Motor neuron (in vitro differentiated cells): ENCODE results near the gene INO80. TPM values are rescaled to one million over a fixed set of nuclear protein-coding genes. Genes with fewer than 3 reads are reported as not detected.

Experiments used
- ATAC-seq, 8 experiments: fragments of 200-7000 bp; cut with Tn5 transposase; replicated peaks in 6 of 8; 2 replicates each; pipeline ENCODE4 v1.8.0; 2021; ENCODE audit warnings: mild to moderate bottlenecking in 8 of 8, moderate library complexity in 8 of 8
- H3K27ac ChIP-seq, 2 donors: fragments of 250-450 bp; sonication (Bioruptor Pico); 2 replicates each; pipeline ENCODE4 v1.9.0; 2021; ENCODE audit warnings: antibody characterized with exemption in 2 of 2, mild to moderate bottlenecking in 2 of 2, moderate library complexity in 1 of 2
- H3K4me1 ChIP-seq, 2 donors: fragments of 250-450 bp; sonication (Bioruptor Pico); replicated peaks in 1 of 2; 2 replicates each; pipeline ENCODE4 v1.6.1; 2021; ENCODE audit warnings: antibody characterized with exemption in 2 of 2, mild to moderate bottlenecking in 2 of 2, moderate library complexity in 1 of 2
- H3K4me3 ChIP-seq, 5 donors: fragments of 250-450 bp; sonication (Bioruptor Pico); 2 replicates each; pipeline ENCODE4 v1.9.0; 2021; ENCODE audit warnings: antibody characterized with exemption in 5 of 5, mild to moderate bottlenecking in 5 of 5, moderate library complexity in 4 of 5
- WGBS, 10 experiments: fragments of 450-650 bp; shearing (Covaris generic); methylation state at CpG; one replicate each; pipeline ENCODE4 v1.0.0; 2022; 5-methylcytosine and 5-hydroxymethylcytosine counted together
- in situ Hi-C, 9 experiments: fragments of 400-800 bp; cut with MboI; loops; one replicate each; pipeline ENCODE4 v1.15.0; 2021; ENCODE audit warnings: low sequenced_read_pairs in 9 of 9, low pct_unique_long_range_greater_than_20kb in 2 of 9; ENCODE audit not compliant: unreplicated experiment in 9 of 9
- total RNA-seq, 8 experiments: library from RNA; unstranded; fragments of 300-600 nt; gene quantifications; 2 replicates each; pipeline versions ENCODE4 v1.2.3 to v1.2.4, GENCODE V29; 2022

The INO80 gene
- total RNA-seq, 8 experiments from 2014 or later: 8.0 to 25.8 (median 11.9) TPM

GRCh38 chr15:40953713-40954074 is 162.4 kb downstream of the INO80 start:
- H3K27ac ChIP-seq: peak overlapping the region; percentile 67 to 84
- H3K4me3 ChIP-seq: peak overlapping the region; percentile 57 to 92 (median 84)
- 0 to 21% (median 5%) methylated on average over 1 to 15 of the region's 17 CpGs; no CpG with 5 or more reads in 6 of the 10 experiments for WGBS, 10 experiments
- peak in 7 of 8 experiments; percentile 2 to 24 (median 8) for ATAC-seq
- H3K4me1 ChIP-seq: peaks cover 37 to 38% of the 10 kb centered on the region in 2 donors
- in situ Hi-C loops: no loop called here

- WGBS, 10 experiments: 0 to 5% (median 0%) methylated on average over 3 to 12 of the region's 72 CpGs; no CpG with 5 or more reads in 6 of the 10 experiments
- Histone ChIP-seq H3K4me3 (peak within 1 kb of the TSS; percentile 57 to 92 (median 84)), H3K27ac (peak within 1 kb of the TSS; percentile 90 to 97), H3K4me1 (peaks cover 37 to 38% of the 10 kb centered on the region in 2 donors)
- in situ Hi-C loops: no loop called here
- peak; percentile 87 to 96 (median 90) for ATAC-seq
Observed at GRCh38 chr15:40952901-40953712, 163.0 kb downstream of the INO80 start, which contains the start of gene CHAC1. TSS of gene CHAC1 (plus strand) at chr15:40953471. CDS start at chr15:40953584, 113 bp downstream.

- Histone ChIP-seq H3K4me3 (peak overlapping the region; percentile 57 to 92 (median 84)), H3K27ac (peak overlapping the region; percentile 90 to 97), H3K4me1 (peaks cover 37 to 38% of the 10 kb centered on the region in 2 donors)
- in situ Hi-C loops: no loop called here
- ATAC-seq: no peak
- WGBS, 10 experiments: 0 to 93% (median 74%) methylated on average over 1 to 15 of the region's 23 CpGs; no CpG with 5 or more reads in 1 of the 10 experiments
Observed at GRCh38 chr15:40952301-40952900, 163.7 kb downstream of the INO80 start.

- Histone ChIP-seq H3K27ac (no peak overlapping the region), H3K4me3 (no peak overlapping the region), H3K4me1 (peaks cover 35 to 37% of the 10 kb centered on the region in 2 donors)
- in situ Hi-C loops: no loop called here
- ATAC-seq: no peak
- 71 to 100% (median 90%) methylated on average over 2 to 4 of the region's 4 CpGs for WGBS, 10 experiments
Observed at GRCh38 chr15:40951764-40952163, 164.3 kb downstream of the INO80 start.

GRCh38 chr15:40949756-40950207 is 166.3 kb downstream of the INO80 start:
- no peak for ATAC-seq
- Histone ChIP-seq H3K27ac (no peak overlapping the region), H3K4me3 (no peak overlapping the region), H3K4me1 (peaks cover 17% of the 10 kb centered on the region in 2 donors)
- in situ Hi-C loops: no loop called here
- WGBS, 10 experiments: 25 to 100% (median 60%) methylated on average over 1 to 6 of the region's 7 CpGs; no CpG with 5 or more reads in 1 of the 10 experiments

- in situ Hi-C loops: no loop called here
- H3K27ac ChIP-seq: no peak overlapping the region
- WGBS, 10 experiments: 53 to 100% (median 72%) methylated on average over 2 to 20 of the region's 21 CpGs
Observed at GRCh38 chr15:40948706-40949473, 167.2 kb downstream of the INO80 start.

GRCh38 chr15:40944510-40945296 is 171.4 kb downstream of the INO80 start:
- WGBS, 10 experiments: 49 to 100% (median 82%) methylated on average over 2 to 5 of the region's 11 CpGs; no CpG with 5 or more reads in 2 of the 10 experiments
- Histone ChIP-seq H3K4me3 (no peak overlapping the region), H3K27ac (no peak overlapping the region), H3K4me1 (peaks cover 24 to 26% of the 10 kb centered on the region in 2 donors)
- in situ Hi-C loops: no loop called here
- no peak for ATAC-seq

More at GRCh38 chr15:40948706-40949473, 167.2 kb downstream of the INO80 start:
- Histone ChIP-seq H3K4me3 (no peak overlapping the region), H3K4me1 (peaks cover 8 to 11% of the 10 kb centered on the region in 2 donors)
- no peak for ATAC-seq

GRCh38 chr15:40943764-40944365 is 172.2 kb downstream of the INO80 start:
- no peak for ATAC-seq
- in situ Hi-C loops: no loop called here
- Histone ChIP-seq H3K4me1 (peaks cover 24 to 26% of the 10 kb centered on the region in 2 donors), H3K27ac (no peak overlapping the region), H3K4me3 (no peak overlapping the region)
- 69 to 100% (median 93%) methylated on average over 1 to 6 of the region's 9 CpGs; no CpG with 5 or more reads in 3 of the 10 experiments for WGBS, 10 experiments

GRCh38 chr15:40942878-40943277 is 173.2 kb downstream of the INO80 start:
- H3K4me1 ChIP-seq: peaks cover 24 to 26% of the 10 kb centered on the region in 2 donors
- peak overlapping the region in 1 of 5 donors; percentile 43 for H3K4me3 ChIP-seq
- WGBS, 10 experiments: 75 to 95% (median 92%) methylated on average over 3 to 12 of the region's 12 CpGs; no CpG with 5 or more reads in 2 of the 10 experiments
- peak overlapping the region; percentile 83 to 86 for H3K27ac ChIP-seq
- no peak for ATAC-seq
- in situ Hi-C loops: no loop called here

- WGBS, 10 experiments: 61 to 100% (median 91%) methylated on average over 1 to 6 of the region's 15 CpGs; no CpG with 5 or more reads in 6 of the 10 experiments
Observed at GRCh38 chr15:40942337-40942854, 173.7 kb downstream of the INO80 start.

GRCh38 chr15:40941528-40942336 is 174.3 kb downstream of the INO80 start:
- peak; percentile 85 to 90 (median 88) for ATAC-seq
- in situ Hi-C loops: no loop called here

More at GRCh38 chr15:40942337-40942854, 173.7 kb downstream of the INO80 start:
- Histone ChIP-seq H3K4me1 (peaks cover 24 to 29% of the 10 kb centered on the region in 2 donors), H3K4me3 (peak overlapping the region; percentile 26 to 43 (median 36)), H3K27ac (peak overlapping the region; percentile 83 to 86)
- in situ Hi-C loops: no loop called here
- peak in 6 of 8 experiments; percentile 2 to 11 (median 5) for ATAC-seq

More at GRCh38 chr15:40941528-40942336, 174.3 kb downstream of the INO80 start:
- WGBS, 10 experiments: 0% methylated on average over 3 of the region's 92 CpGs; no CpG with 5 or more reads in 9 of the 10 experiments
- H3K4me3 ChIP-seq: peak overlapping the region; percentile 26 to 43 (median 36)
- peaks cover 25 to 34% of the 10 kb centered on the region in 2 donors for H3K4me1 ChIP-seq
- peak overlapping the region; percentile 83 to 86 for H3K27ac ChIP-seq
